HCT116 (cell line): Measurements from ENCODE around the gene ACOD1. TPM values are rescaled to one million over a fixed set of nuclear protein-coding genes. Genes with fewer than 3 reads are reported as not detected.

Experiments
- ATAC-seq: fragments of 200-7000 bp; cut with Tn5 transposase; 2 replicates; pipeline ENCODE4 v1.9.1; 2020; ENCODE audit warnings: mild to moderate bottlenecking, moderate library complexity
- BruUV-seq: library from RNA; stranded (reverse); fragments of 400-500 nt; replicated peaks from 2 replicates; lab custom pipeline; 2021; lab: Mats Ljungman, UMichigan
- CTCF ChIA-PET: fragments of 300-600 bp; sonication (Branson Sonifier 250); formaldehyde crosslinking; loops from one replicate; lab custom pipeline; 2021; ENCODE audit warnings: antibody characterized with exemption; lab: Charles Lee
- POLR2A ChIA-PET: fragments of 300-600, 350-600 bp; sonication (Branson Sonifier 250); formaldehyde crosslinking; loops from one replicate; lab custom pipeline; 2021; ENCODE audit warnings: antibody characterized with exemption; lab: Charles Lee
- RAD21 ChIA-PET, 2 experiments: fragments of 300-600 bp; sonication (Branson Sonifier 250); formaldehyde crosslinking; loops; one replicate each; lab custom pipeline; 2023; ENCODE audit warnings: low total read pairs in 2 of 2; ENCODE audit not compliant: uncharacterized antibody in 2 of 2, unreplicated experiment in 2 of 2, low non-redundant PET in 1 of 2; lab: Charles Lee
- DNase-seq: peaks from one replicate; pipeline ENCODE4 v3.0.0-alpha.2; 2010; ENCODE audit warnings: low read depth, low spot score
- H2AFZ ChIP-seq: fragments of 200-600 bp; shearing (Covaris generic), sonication (generic); 2 replicates; pipeline ENCODE4 v1.6.1; 2017; ENCODE audit warnings: low read depth, mixed run types, mixed read lengths, antibody characterized with exemption, low read length; ENCODE audit not compliant: poor library complexity, severe bottlenecking
- H3K27ac ChIP-seq: 2 replicates; pipeline ENCODE4 v1.5.1; 2012; ENCODE audit warnings: low read depth, low read length
- H3K27me3 ChIP-seq: fragments of 200-600 bp; sonication (generic); 2 replicates; pipeline ENCODE4 v1.6.1; 2016; ENCODE audit warnings: mixed run types, low read length, mixed read lengths; ENCODE audit not compliant: insufficient read depth
- H3K36me3 ChIP-seq, 2 experiments: fragments of 200-500 bp in 1 of 2; fragments of 200-600 bp in 1 of 2; sonication (Bioruptor generic) in 1 of 2; sonication (generic) in 1 of 2; 2 replicates each; pipeline versions ENCODE4 v1.5.1 to v1.6.1; 2014 to 2016; ENCODE audit warnings: low read length in 2 of 2, inconsistent platforms in 1 of 2, mixed read lengths in 1 of 2, mixed run types in 1 of 2; ENCODE audit not compliant: insufficient read depth in 2 of 2, control insufficient read depth in 1 of 2
- H3K4me1 ChIP-seq, 2 experiments: fragments of 200-600 bp in 1 of 2; sonication (generic) in 1 of 2; 2 replicates each; pipeline versions ENCODE4 v1.5.1 to v1.6.1; 2012 to 2017; ENCODE audit warnings: low read length in 2 of 2, inconsistent platforms in 1 of 2, mild to moderate bottlenecking in 1 of 2, mixed read lengths in 1 of 2, mixed run types in 1 of 2, moderate library complexity in 1 of 2; ENCODE audit not compliant: insufficient read depth in 2 of 2, control insufficient read depth in 1 of 2
- H3K4me2 ChIP-seq: fragments of 200-600 bp; sonication (generic); 2 replicates; pipeline ENCODE4 v1.6.1; 2017; ENCODE audit warnings: mixed run types, low read length, mixed read lengths
- H3K4me3 ChIP-seq, 2 experiments: fragments of 200-600 bp in 1 of 2; sonication (generic) in 1 of 2; replicated peaks in 1 of 2; 2 replicates each; pipeline ENCODE4 v1.5.1; 2011 to 2016; ENCODE audit warnings: low read length in 2 of 2, control low read depth in 1 of 2, low read depth in 1 of 2, mild to moderate bottlenecking in 1 of 2, mixed read lengths in 1 of 2, mixed run types in 1 of 2
- H3K79me2 ChIP-seq: fragments of 200-600 bp; sonication (generic); 2 replicates; pipeline ENCODE4 v1.6.1; 2017; ENCODE audit warnings: mild to moderate bottlenecking, mixed run types, low read length, moderate library complexity, mixed read lengths; ENCODE audit not compliant: insufficient read depth
- H3K9ac ChIP-seq: fragments of 200-600 bp; sonication (generic); 2 replicates; pipeline ENCODE4 v1.6.1; 2016; ENCODE audit warnings: low read length, mixed read lengths
- H3K9me2 ChIP-seq: fragments of 200-600 bp; sonication (generic), shearing (Covaris generic); 2 replicates; pipeline ENCODE4 v1.6.1; 2017; ENCODE audit warnings: mixed run types, mild to moderate bottlenecking, moderate library complexity; ENCODE audit not compliant: insufficient read depth
- H3K9me3 ChIP-seq, 2 experiments: fragments of 200-500 bp in 1 of 2; fragments of 200-600 bp in 1 of 2; sonication (Bioruptor generic) in 1 of 2; sonication (generic) in 1 of 2; 2 replicates each; pipeline ENCODE4 v1.6.1; 2014 to 2017; ENCODE audit warnings: low read length in 2 of 2, mixed read lengths in 2 of 2, inconsistent platforms in 1 of 2, low read depth in 1 of 2, mild to moderate bottlenecking in 1 of 2, mixed run types in 1 of 2, moderate library complexity in 1 of 2; ENCODE audit not compliant: control insufficient read depth in 1 of 2, insufficient read depth in 1 of 2
- H4K20me1 ChIP-seq: fragments of 200-600 bp; sonication (generic), shearing (Covaris generic); 2 replicates; pipeline ENCODE4 v1.6.1; 2017; ENCODE audit warnings: mixed run types, mild to moderate bottlenecking, moderate library complexity; ENCODE audit not compliant: insufficient read depth
- ATF3 ChIP-seq: IDR thresholded peaks from 2 replicates; pipeline ENCODE4 v1.6.1; 2012
- CBX3 ChIP-seq: IDR thresholded peaks from 2 replicates; pipeline ENCODE4 v1.6.1; 2012; ENCODE audit warnings: low read depth
- CEBPB ChIP-seq: IDR thresholded peaks from 2 replicates; pipeline ENCODE4 v1.6.1; 2012; ENCODE audit warnings: low read depth
- CTCF ChIP-seq, 3 experiments: fragments of 200-600 bp in 1 of 3; sonication (generic) in 1 of 3; IDR thresholded peaks in 2 of 3; conservative IDR thresholded peaks in 1 of 3; 2 replicates each; pipeline ENCODE4 v1.5.1; 2012 to 2017; ENCODE audit warnings: low read depth in 2 of 3, low read length in 2 of 3, antibody characterized with exemption in 1 of 3, borderline replicate concordance in 1 of 3, control low read depth in 1 of 3, mild to moderate bottlenecking in 1 of 3, mixed read lengths in 1 of 3, mixed run types in 1 of 3, moderate library complexity in 1 of 3; ENCODE audit not compliant: insufficient read depth in 1 of 3
- EGR1 ChIP-seq: IDR thresholded peaks from 2 replicates; pipeline ENCODE4 v1.6.1; 2012; ENCODE audit warnings: low read depth
- ELF1 ChIP-seq: IDR thresholded peaks from 2 replicates; pipeline ENCODE4 v1.6.1; 2012; ENCODE audit warnings: low read depth, borderline replicate concordance
- EZH2phosphoT487 ChIP-seq: fragments of 200-600 bp; IDR thresholded peaks from 2 replicates; pipeline ENCODE4 v1.6.1; 2018; ENCODE audit warnings: antibody characterized with exemption, borderline replicate concordance
- FOSL1 ChIP-seq: IDR thresholded peaks from 2 replicates; pipeline ENCODE4 v1.6.1; 2012; ENCODE audit warnings: low read depth
- JUND ChIP-seq: IDR thresholded peaks from 2 replicates; pipeline ENCODE4 v1.6.1; 2012
- MAX ChIP-seq: IDR thresholded peaks from 2 replicates; pipeline ENCODE4 v1.6.1; 2012
- POLR2A ChIP-seq: IDR thresholded peaks from 2 replicates; pipeline ENCODE4 v1.7.0; 2011; ENCODE audit warnings: borderline replicate concordance; ENCODE audit not compliant: insufficient read depth, insufficient read length; ENCODE audit errors: extremely low read depth
- POLR2AphosphoS5 ChIP-seq: IDR thresholded peaks from 2 replicates; pipeline ENCODE4 v1.6.1; 2011; ENCODE audit warnings: mild to moderate bottlenecking, low read depth, low read length, moderate library complexity
- RAD21 ChIP-seq: IDR thresholded peaks from 2 replicates; pipeline ENCODE4 v1.6.1; 2012; ENCODE audit warnings: low read depth, mild to moderate bottlenecking
- REST ChIP-seq: IDR thresholded peaks from 2 replicates; pipeline ENCODE4 v1.6.1; 2012; ENCODE audit warnings: low read depth
- SP1 ChIP-seq: IDR thresholded peaks from 2 replicates; pipeline ENCODE4 v1.6.1; 2012; ENCODE audit warnings: low read depth
- ZFX ChIP-seq: fragments of 450-650 bp; IDR thresholded peaks from 2 replicates; pipeline ENCODE4 v1.6.1; 2017
- ZNF274 ChIP-seq: fragments of 200-500 bp; sonication (Bioruptor generic); IDR thresholded peaks from 2 replicates; pipeline ENCODE4 v1.6.1; 2014; ENCODE audit warnings: mild to moderate bottlenecking, low read depth, low read length, inconsistent platforms
- intact Hi-C: fragments of 100-400 bp; cut with micrococcal nuclease; formaldehyde crosslinking; loops from 2 replicates; pipeline ENCODE4 v1.10.0; 2022
- total RNA-seq: library from RNA; stranded (reverse); gene quantifications from one replicate; pipeline ENCODE4 v1.2.1, GENCODE V29; 2021; ENCODE audit not compliant: unreplicated experiment

Gene ACOD1
- total RNA-seq, 1 experiment from 2014 or later = not detected

DNA sequence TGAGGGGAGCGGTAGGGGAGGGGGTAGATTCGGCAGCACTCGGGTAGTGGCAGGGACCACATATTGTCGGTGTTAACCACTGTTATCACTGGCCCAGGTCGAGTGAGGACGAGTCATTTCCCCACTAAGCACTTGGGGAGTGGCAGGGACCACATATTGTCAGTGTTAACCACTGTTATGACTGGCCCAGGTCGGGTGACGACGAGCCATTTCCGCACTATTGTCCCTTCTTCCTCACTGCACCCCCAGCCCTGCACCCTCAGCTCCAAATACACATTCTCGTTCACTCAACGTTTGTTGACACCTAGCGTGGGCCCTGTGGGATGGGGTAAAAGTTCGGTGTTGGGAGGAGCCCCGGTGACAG lies 43.1 kb downstream of the ACOD1 start:
- ChIA-PET POLR2A (no interaction called here), CTCF (interaction anchor here (2.4 kb wide), 1 partner anchor 11 kb away, joined by 12 read pairs; no protein-coding TSS in a partner anchor), RAD21 (no interaction called here)
- BruUV-seq = TSS peak; percentile 82
- H3K9me3 ChIP-seq = no peaks in the 10 kb centered on the region
- no peaks in the 10 kb centered on the region for H3K27me3 ChIP-seq
- no peak for DNase-seq
- ATAC-seq = peak; percentile 22
- H3K9me2 ChIP-seq = no peaks in the 10 kb centered on the region
- H3K36me3 ChIP-seq = peaks cover 2 to 6% of the 10 kb centered on the region in 2 experiments; a peak in 1 of 4 replicates
- H2AFZ ChIP-seq = peak overlapping the region; percentile 63
- no peaks in the 10 kb centered on the region for H4K20me1 ChIP-seq
- peak overlapping the region; percentile 54 for H3K27ac ChIP-seq
- intact Hi-C loops = no loop called here
- peaks cover 9 to 20% of the 10 kb centered on the region in 2 experiments; a peak in 3 of 4 replicates for H3K4me1 ChIP-seq
- H3K9ac ChIP-seq = peak overlapping the region; percentile 93
- H3K79me2 ChIP-seq = peaks cover 19% of the 10 kb centered on the region
- TF ChIP-seq RAD21 (no peak), SP1 (no peak), FOSL1 (no peak), ZFX (no peak), ELF1 (no peak), EZH2phosphoT487 (no peak), CTCF (IDR thresholded peaks at IDR 0.05 in 2 of 3, conservative IDR thresholded peaks at IDR 0.05 in 1 of 3; ENCODE audit: borderline replicate concordance in 1 of 3, insufficient read depth in 1 of 3, low read depth in 2 of 3, low read length in 2 of 3) (no peak), ZNF274 (no peak), CBX3 (no peak), ATF3 (no peak), MAX (no peak), CEBPB (no peak), REST (no peak), EGR1 (no peak), JUND (no peak), POLR2AphosphoS5 (no peak), POLR2A (no peak)
- H3K4me3 ChIP-seq = peak overlapping the region; percentile 89 to 95
- peak overlapping the region; percentile 96 for H3K4me2 ChIP-seq
